Measurements from ENCODE around the gene NSRP1. TPM values are rescaled to one million over a fixed set of nuclear protein-coding genes. Genes with fewer than 3 reads are reported as not detected.

The NSRP1 gene
- total RNA-seq, 2 experiments from 2014 or later = 24.3 to 28.4 TPM

DNA sequence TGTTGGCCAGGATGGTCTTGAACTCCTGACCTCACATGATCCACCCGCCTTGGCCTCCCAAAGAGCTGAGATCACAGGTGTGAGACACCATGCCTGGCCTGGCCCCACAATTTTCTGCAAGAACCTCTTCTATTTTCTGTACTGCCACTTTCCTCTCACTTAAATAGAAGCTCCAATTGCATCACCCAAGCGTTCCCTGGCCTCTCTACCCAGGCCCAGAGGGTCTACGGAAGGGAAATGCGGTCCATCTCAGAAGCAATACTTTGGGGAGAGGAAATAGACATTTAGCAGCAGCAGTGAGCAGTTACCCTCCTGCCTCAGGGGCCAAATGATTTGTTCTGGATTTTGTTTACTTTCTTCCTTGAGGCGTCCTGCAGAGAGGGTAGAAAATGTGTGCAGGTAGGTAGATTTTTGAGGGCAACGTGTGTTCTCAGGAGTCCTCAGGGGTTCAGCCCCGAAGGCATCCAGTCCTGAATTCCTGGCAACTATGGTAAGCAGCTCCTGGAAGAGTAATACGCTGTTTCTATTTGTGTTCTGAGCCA is 107.9 kb downstream of the NSRP1 start:
- ChIA-PET POLR2A (no interaction called here), CTCF (interaction anchor here (0.9 to 1.7 kb wide), 4 partner anchors 28 to 131 kb away, joined by 3 to 6 read pairs (median 3); no protein-coding TSS in a partner anchor)
- Mint-ChIP-seq H3K27ac (no peak overlapping the region), H3K27me3 (no peaks in the 10 kb centered on the region), H3K9me3 (no peaks in the 10 kb centered on the region), H3K36me3 (ENCODE audit: low read depth) (no peaks in the 10 kb centered on the region), H3K4me3 (no peak overlapping the region), H3K4me1 (ENCODE audit: low read depth) (no peaks in the 10 kb centered on the region)
- DNase-seq = no peak
- intact Hi-C loops (cut with micrococcal nuclease) = no loop called here
- no peak for ATAC-seq
- TF ChIP-seq CTCF (IDR thresholded peaks at IDR 0.05) = no peak

- no peaks in the 10 kb centered on the region for H3K27me3 Mint-ChIP-seq
- no peaks in the 10 kb centered on the region for H3K36me3 Mint-ChIP-seq (ENCODE audit: low read depth)
- no peak overlapping the region for H3K4me3 Mint-ChIP-seq
- H3K9me3 Mint-ChIP-seq = no peaks in the 10 kb centered on the region
- no peak for TF ChIP-seq CTCF (IDR thresholded peaks at IDR 0.05)
- CTCF ChIA-PET = interaction anchor here (0.9 to 1.7 kb wide), 4 partner anchors 29 to 131 kb away, joined by 3 to 6 read pairs (median 4); no protein-coding TSS in a partner anchor
- DNase-seq (no peak), ATAC-seq (no peak)
- no peaks in the 10 kb centered on the region for H3K4me1 Mint-ChIP-seq (ENCODE audit: low read depth)
- no peak overlapping the region for H3K27ac Mint-ChIP-seq
- intact Hi-C loops (cut with micrococcal nuclease) = no loop called here
- POLR2A ChIA-PET = no interaction called here
These were observed 108.5 kb downstream of the NSRP1 start for GRCh38 chr17:30225112-30225511.

DNA sequence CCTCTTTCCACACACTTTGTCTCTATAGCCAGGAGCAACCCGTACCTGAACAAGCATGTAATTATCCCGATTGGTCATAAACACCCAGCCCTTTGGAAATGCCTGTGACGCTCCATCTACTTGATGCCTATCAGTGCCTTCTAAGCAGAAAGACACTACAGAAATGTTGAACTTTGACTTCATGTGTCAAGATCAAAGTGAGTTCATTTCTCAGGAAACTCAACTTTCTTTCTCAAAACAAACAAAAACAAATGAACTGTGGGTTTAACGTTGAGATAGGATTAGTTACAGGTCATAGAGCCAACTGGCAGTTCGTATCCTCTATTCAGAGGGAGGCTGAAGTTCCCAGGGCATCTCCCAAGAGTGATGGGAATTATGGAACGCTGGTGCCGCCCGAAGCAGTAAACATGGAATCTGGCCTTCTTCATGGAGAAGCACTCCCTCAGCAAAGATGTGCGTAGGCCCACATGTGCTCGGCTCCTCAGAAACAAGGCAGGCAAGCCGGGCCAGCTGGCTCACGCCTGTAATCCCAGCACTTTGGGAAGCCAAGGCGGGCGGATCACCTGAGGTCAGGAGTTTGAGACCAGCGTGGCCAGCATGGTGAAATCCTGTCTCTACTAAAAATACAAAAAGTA is 109.4 kb downstream of the NSRP1 start:
- H3K36me3 Mint-ChIP-seq (ENCODE audit: low read depth) = no peaks in the 10 kb centered on the region
- no peaks in the 10 kb centered on the region for H3K9me3 Mint-ChIP-seq
- intact Hi-C loops (cut with micrococcal nuclease) = no loop called here
- ATAC-seq (no peak), DNase-seq (no peak)
- ChIA-PET POLR2A (no interaction called here), CTCF (interaction anchor here (1.0 to 1.7 kb wide), 3 partner anchors 110 to 132 kb away, joined by 3 to 6 read pairs (median 5); no protein-coding TSS in a partner anchor)
- no peaks in the 10 kb centered on the region for H3K4me1 Mint-ChIP-seq (ENCODE audit: low read depth)
- H3K27me3 Mint-ChIP-seq = no peaks in the 10 kb centered on the region
- TF ChIP-seq CTCF (IDR thresholded peaks at IDR 0.05) = no peak
- no peak overlapping the region for H3K27ac Mint-ChIP-seq
- no peak overlapping the region for H3K4me3 Mint-ChIP-seq

GRCh38 chr17:30226878-30227277 is 110.3 kb downstream of the NSRP1 start:
- H3K36me3 Mint-ChIP-seq (ENCODE audit: low read depth) = no peaks in the 10 kb centered on the region
- no peak overlapping the region for H3K27ac Mint-ChIP-seq
- H3K4me1 Mint-ChIP-seq (ENCODE audit: low read depth) = no peaks in the 10 kb centered on the region
- DNase-seq (no peak), ATAC-seq (no peak)
- POLR2A ChIA-PET = no interaction called here
- H3K4me3 Mint-ChIP-seq = no peak overlapping the region
- H3K9me3 Mint-ChIP-seq = no peaks in the 10 kb centered on the region
- TF ChIP-seq CTCF (IDR thresholded peaks at IDR 0.05) = no peak
- peaks cover 3% of the 10 kb centered on the region for H3K27me3 Mint-ChIP-seq
- CTCF ChIA-PET = no interaction called here
- intact Hi-C loops (cut with micrococcal nuclease) = no loop called here

- ChIA-PET CTCF (interaction anchor here (0.8 kb wide), 1 partner anchor 26 kb away, joined by 3 read pairs; no protein-coding TSS in a partner anchor), POLR2A (interaction anchor here (0.6 kb wide), 1 partner anchor 159 kb away, joined by 3 read pairs; no protein-coding TSS in a partner anchor)
- ATAC-seq = no peak
- TF ChIP-seq CTCF (IDR thresholded peaks at IDR 0.05) = no peak
- no peaks in the 10 kb centered on the region for H3K4me1 Mint-ChIP-seq (ENCODE audit: low read depth)
- no peaks in the 10 kb centered on the region for H3K36me3 Mint-ChIP-seq (ENCODE audit: low read depth)
- no peak overlapping the region for H3K4me3 Mint-ChIP-seq
- peaks cover 11% of the 10 kb centered on the region for H3K27me3 Mint-ChIP-seq
- no peak for DNase-seq
- intact Hi-C loops (cut with micrococcal nuclease) = no loop called here
- no peak overlapping the region for H3K27ac Mint-ChIP-seq
- H3K9me3 Mint-ChIP-seq = no peaks in the 10 kb centered on the region
These were observed 111.4 kb downstream of the NSRP1 start for GRCh38 chr17:30228011-30228410.

Data from activated CD8-positive, alpha-beta T cell treated with anti-CD3 and anti-CD28 coated beads for 36 hours (primary cell).